Measurements from ENCODE around the gene FAM184A. TPM values are rescaled to one million over a fixed set of nuclear protein-coding genes. Genes with fewer than 3 reads are reported as not detected.
A peak's percentile ranks its signal among the peaks of the same experiment; 100 is the strongest.

FAM184A gene
- total and polyA plus RNA-seq, 9 of the 15 experiments (the other 6 are each of a cell fraction or from before 2014, with no cell fraction given): 6.4 to 18.7 (median 13.1) TPM

GRCh38 chr6:119116712-119117281 lies 38.3 kb upstream of the FAM184A start (continued):
- TF ChIP-seq TRIM24 (IDR thresholded peaks at IDR 0.05): no peak

GRCh38 chr6:119113961-119114360 lies 35.5 kb upstream of the FAM184A start:
- DNase-seq (ENCODE audit: extremely low read depth in 1 of 4, low spot score in 3 of 4) (no peak), FAIRE-seq (no peak), ATAC-seq (no peak)
- no TSS peak for BruUV-seq (replicated peaks)
- intact Hi-C loops (cut with micrococcal nuclease) (loop anchor here (5.0 kb wide), 3 partner anchors 312 to 832 kb away; no protein-coding TSS in a partner anchor), in situ Hi-C loops (cut with MboI) (loop anchor here (5.0 to 10.0 kb wide), 2 partner anchors 147 to 829 kb away; no protein-coding TSS in a partner anchor)
- H3K9ac ChIP-seq (ENCODE audit: insufficient read depth in 1 of 2, low read depth in 2 of 2, low read length in 2 of 2): no peak overlapping the region
- H3K27ac ChIP-seq (ENCODE audit: extremely low read depth, low read depth, low read length): no peak overlapping the region
- no peaks in the 10 kb centered on the region for H4K20me1 ChIP-seq (replicated peaks; ENCODE audit: control insufficient read depth, insufficient read depth, low read length)
- TF ChIP-seq MBD2 (IDR thresholded peaks at IDR 0.05; ENCODE audit: borderline replicate concordance, low read depth): no peak
- TF ChIP-seq CBFA2T3 (IDR thresholded peaks at IDR 0.05): peak; percentile 38
- H3K79me2 ChIP-seq (ENCODE audit: control insufficient read depth, insufficient read depth, low read length): no peaks in the 10 kb centered on the region
- H2AFZ ChIP-seq (ENCODE audit: low read depth, low read length): no peak overlapping the region
- no peaks in the 10 kb centered on the region for H3K27me3 ChIP-seq (ENCODE audit: control insufficient read depth in 2 of 2, insufficient read depth in 2 of 2, low read length in 2 of 2)
- POLR2A ChIA-PET: no interaction called here
- no peak overlapping the region for H3K4me2 ChIP-seq (ENCODE audit: insufficient read depth, low read length)
- WGBS (ENCODE audit: insufficient coverage, low coverage, missing lambda C conversion rate): 72% methylated on average over 1 of the region's 1 CpG
- no peaks in the 10 kb centered on the region for H3K9me3 ChIP-seq (replicated peaks; ENCODE audit: control insufficient read depth, insufficient read depth, low read depth, low read length)
- H3K4me1 ChIP-seq (replicated peaks in 1 of 2; ENCODE audit: control insufficient read depth in 2 of 2, insufficient read depth in 2 of 2, low read length in 2 of 2): peaks cover 3 to 16% of the 10 kb centered on the region in 2 experiments; a peak in 3 of 5 replicates
- CTCF ChIA-PET (ENCODE audit: low intra/inter-chr PET ratio): no interaction called here
- H3K4me3 ChIP-seq: no peak overlapping the region
- H3K9me1 ChIP-seq (ENCODE audit: control insufficient read depth, insufficient read depth, low read length): no peaks in the 10 kb centered on the region
- no peaks in the 10 kb centered on the region for H3K36me3 ChIP-seq (ENCODE audit: control insufficient read depth, insufficient read depth, low read length)

Data from K562 (cell line).